Smooth muscle cell (in vitro differentiated cells): ENCODE data around the gene THADA. TPM values are rescaled to one million over a fixed set of nuclear protein-coding genes. Genes with fewer than 3 reads are reported as not detected.

ENCODE experiments used
- DNase-seq: peaks from one replicate; lab custom pipeline; 2025; ENCODE audit not compliant: unreplicated experiment; lab: John Stamatoyannopoulos, UW
- H2AFZ ChIP-seq: fragments of 200-600 bp; sonication (generic); 2 replicates; pipeline ENCODE4 v1.6.0; 2016; ENCODE audit warnings: antibody characterized with exemption, low read depth, mild to moderate bottlenecking
- H3F3A ChIP-seq: fragments of 200-600 bp; sonication (generic); 2 replicates; pipeline ENCODE4 v1.6.0; 2017; ENCODE audit warnings: antibody characterized with exemption, low read depth
- H3K27ac ChIP-seq: fragments of 200-600 bp; sonication (generic); 2 replicates; pipeline ENCODE4 v1.5.1; 2016; ENCODE audit warnings: low read depth, mild to moderate bottlenecking
- H3K27me3 ChIP-seq: fragments of 200-600 bp; sonication (generic); 2 replicates; pipeline ENCODE4 v1.6.1; 2016; ENCODE audit warnings: low read depth, mild to moderate bottlenecking
- H3K36me3 ChIP-seq: fragments of 200-600 bp; sonication (generic); 2 replicates; pipeline ENCODE4 v1.5.1; 2016; ENCODE audit warnings: low read depth
- H3K4me1 ChIP-seq: fragments of 200-600 bp; sonication (generic); 2 replicates; pipeline ENCODE4 v1.5.1; 2016; ENCODE audit warnings: low read depth
- H3K4me2 ChIP-seq: fragments of 200-600 bp; sonication (generic); 2 replicates; pipeline ENCODE4 v1.6.0; 2016; ENCODE audit warnings: mild to moderate bottlenecking
- H3K4me3 ChIP-seq: fragments of 200-600 bp; sonication (generic); 2 replicates; pipeline ENCODE4 v1.5.1; 2016; ENCODE audit warnings: mild to moderate bottlenecking
- H3K79me2 ChIP-seq: fragments of 200-600 bp; sonication (generic); 2 replicates; pipeline ENCODE4 v1.6.0; 2016; ENCODE audit warnings: low read depth, mild to moderate bottlenecking
- H3K9ac ChIP-seq: fragments of 200-600 bp; sonication (generic); 2 replicates; pipeline ENCODE4 v1.6.0; 2016; ENCODE audit warnings: low read depth
- H3K9me3 ChIP-seq: fragments of 200-600 bp; sonication (generic); replicated peaks from 2 replicates; pipeline ENCODE4 v1.5.1; 2016; ENCODE audit warnings: low read depth
- H4K20me1 ChIP-seq: fragments of 200-600 bp; sonication (generic); 2 replicates; pipeline ENCODE4 v1.6.0; 2016; ENCODE audit warnings: low read depth
- CTCF ChIP-seq: fragments of 200-600 bp; sonication (generic); IDR thresholded peaks from 2 replicates; pipeline ENCODE4 v1.5.1; 2017; ENCODE audit warnings: borderline replicate concordance, mild to moderate bottlenecking, antibody characterized with exemption; ENCODE audit not compliant: insufficient read depth, poor library complexity, severe bottlenecking
- WGBS: methylation state at CpG from one replicate; pipeline ENCODE4 v1.1.7; 2016; ENCODE audit warnings: low lambda C conversion rate; 5-methylcytosine and 5-hydroxymethylcytosine counted together
- polyA plus RNA-seq: library from polyadenylated mRNA; unstranded; fragments of >200 nt; fragmentation: Nextera tagmentation; extraction: Ambion mirVana; gene quantifications from 2 replicates; pipeline ENCODE4 v1.2.1, GENCODE V29; 2016
- total RNA-seq: library from RNA; depleted of rRNA; stranded (reverse); fragments of >200 nt; gene quantifications from 2 replicates; pipeline ENCODE4 v1.2.3, GENCODE V29; 2014

THADA gene
- total and polyA plus RNA-seq, 2 experiments from 2014 or later: 11.3 to 20.9 TPM

DNA sequence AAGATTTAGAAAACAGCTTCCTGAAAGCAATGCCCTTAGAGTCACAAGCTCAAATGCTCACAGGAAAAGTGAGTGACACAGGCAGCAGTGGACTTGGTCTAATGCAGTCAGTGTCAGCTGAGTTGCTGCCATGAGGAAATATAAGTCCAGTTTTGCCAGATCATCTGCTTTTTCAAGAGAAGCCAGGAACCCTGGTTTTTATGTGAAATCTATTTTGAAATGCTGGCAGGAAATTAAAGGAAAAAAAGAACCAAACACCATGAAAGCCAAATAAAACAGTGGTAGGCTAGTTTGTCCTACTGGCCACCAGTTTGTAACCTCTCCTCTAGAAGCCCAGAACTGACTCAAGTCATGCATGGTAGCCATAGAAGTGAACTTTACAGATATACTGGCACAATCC, 109.2 kb downstream of the THADA start:
- no peak for TF ChIP-seq CTCF
- Histone ChIP-seq H3K4me3 (no peak overlapping the region), H3K79me2 (no peaks in the 10 kb centered on the region), H4K20me1 (no peaks in the 10 kb centered on the region), H3K9me3 (no peaks in the 10 kb centered on the region), H3K4me2 (no peak overlapping the region), H3K4me1 (peaks cover 12% of the 10 kb centered on the region), H3K36me3 (no peaks in the 10 kb centered on the region), H3K27ac (no peak overlapping the region), H2AFZ (no peak overlapping the region), H3K27me3 (no peaks in the 10 kb centered on the region), H3F3A (no peaks in the 10 kb centered on the region), H3K9ac (no peak overlapping the region)
- no peak for DNase-seq

GRCh38 chr2:43484323-43484930, 111.4 kb downstream of the THADA start:
- peak; percentile 80 for TF ChIP-seq CTCF
- H3F3A ChIP-seq: no peaks in the 10 kb centered on the region
- H3K36me3 ChIP-seq: no peaks in the 10 kb centered on the region
- no peak overlapping the region for H3K4me3 ChIP-seq
- no peaks in the 10 kb centered on the region for H4K20me1 ChIP-seq
- no peak overlapping the region for H3K4me2 ChIP-seq
- no peak overlapping the region for H3K27ac ChIP-seq
- H3K4me1 ChIP-seq: peaks cover 7% of the 10 kb centered on the region
- no peaks in the 10 kb centered on the region for H3K79me2 ChIP-seq
- DNase-seq: no peak
- H3K9me3 ChIP-seq: no peaks in the 10 kb centered on the region
- H2AFZ ChIP-seq: no peak overlapping the region
- H3K27me3 ChIP-seq: no peaks in the 10 kb centered on the region
- no peak overlapping the region for H3K9ac ChIP-seq

- no peak for TF ChIP-seq CTCF
- no peak for DNase-seq
- no peak overlapping the region for H3K4me2 ChIP-seq
- no peak overlapping the region for H3K9ac ChIP-seq
- H3K27ac ChIP-seq: no peak overlapping the region
- H2AFZ ChIP-seq: no peak overlapping the region
- H3K4me3 ChIP-seq: no peak overlapping the region
- no peaks in the 10 kb centered on the region for H4K20me1 ChIP-seq
- H3K9me3 ChIP-seq: no peaks in the 10 kb centered on the region
- 59% methylated on average over 4 of the region's 4 CpGs for WGBS
- H3K36me3 ChIP-seq: no peaks in the 10 kb centered on the region
- H3F3A ChIP-seq: no peaks in the 10 kb centered on the region
- no peaks in the 10 kb centered on the region for H3K27me3 ChIP-seq
- H3K4me1 ChIP-seq: peaks cover 10% of the 10 kb centered on the region
- H3K79me2 ChIP-seq: no peaks in the 10 kb centered on the region
These were observed 112.9 kb downstream of the THADA start for GRCh38 chr2:43482961-43483360.

- no peak for DNase-seq
- WGBS: 94% methylated on average over 4 of the region's 4 CpGs
These were observed 113.8 kb downstream of the THADA start for GRCh38 chr2:43481927-43482542.

More at GRCh38 chr2:43481927-43482542, 113.8 kb downstream of the THADA start:
- Histone ChIP-seq H3K4me3 (no peak overlapping the region), H3K4me2 (no peak overlapping the region), H4K20me1 (no peaks in the 10 kb centered on the region), H3K79me2 (no peaks in the 10 kb centered on the region), H3F3A (no peaks in the 10 kb centered on the region), H2AFZ (no peak overlapping the region), H3K4me1 (peaks cover 10% of the 10 kb centered on the region), H3K36me3 (no peaks in the 10 kb centered on the region), H3K27me3 (no peaks in the 10 kb centered on the region), H3K9me3 (no peaks in the 10 kb centered on the region), H3K9ac (no peak overlapping the region), H3K27ac (no peak overlapping the region)
- no peak for TF ChIP-seq CTCF
